SJCRH30 (cell line): ENCODE data around the gene DNAJC4. TPM values are rescaled to one million over a fixed set of nuclear protein-coding genes. Genes with fewer than 3 reads are reported as not detected.

Source experiments
- DNase-seq, 2 experiments: peaks; one replicate each; pipeline ENCODE4 v3.0.0-alpha.2; 2015 to 2020
- H3K27ac ChIP-seq: fragments of 250-450 bp; sonication (Bioruptor Pico); 2 replicates; pipeline ENCODE4 v1.5.1; 2020; ENCODE audit warnings: mild to moderate bottlenecking, moderate library complexity
- H3K27me3 ChIP-seq: fragments of 250-450 bp; sonication (Bioruptor Pico); 2 replicates; pipeline ENCODE4 v1.5.1; 2020; ENCODE audit warnings: mild to moderate bottlenecking, moderate library complexity
- H3K36me3 ChIP-seq: fragments of 250-450 bp; sonication (Bioruptor Pico); 2 replicates; pipeline ENCODE4 v1.5.1; 2020; ENCODE audit warnings: mild to moderate bottlenecking, moderate library complexity
- H3K4me1 ChIP-seq: fragments of 250-450 bp; sonication (Bioruptor Pico); 2 replicates; pipeline ENCODE4 v1.5.1; 2020; ENCODE audit warnings: mild to moderate bottlenecking, moderate library complexity
- H3K4me3 ChIP-seq: fragments of 250-450 bp; sonication (Bioruptor Pico); 2 replicates; pipeline ENCODE4 v1.5.1; 2020; ENCODE audit warnings: mild to moderate bottlenecking, moderate library complexity
- H3K9me3 ChIP-seq: fragments of 250-450 bp; sonication (Bioruptor Pico); replicated peaks from 2 replicates; pipeline ENCODE4 v1.5.1; 2020; ENCODE audit warnings: mild to moderate bottlenecking, moderate library complexity
- total RNA-seq: library from RNA; depleted of rRNA; stranded (reverse); fragments of >200 nt; shearing (Covaris generic); gene quantifications from 2 replicates; pipeline ENCODE4 v1.2.3, GENCODE V29; 2014

DNAJC4 gene
- total RNA-seq, 1 experiment from 2014 or later, result 5.3 TPM

DNA sequence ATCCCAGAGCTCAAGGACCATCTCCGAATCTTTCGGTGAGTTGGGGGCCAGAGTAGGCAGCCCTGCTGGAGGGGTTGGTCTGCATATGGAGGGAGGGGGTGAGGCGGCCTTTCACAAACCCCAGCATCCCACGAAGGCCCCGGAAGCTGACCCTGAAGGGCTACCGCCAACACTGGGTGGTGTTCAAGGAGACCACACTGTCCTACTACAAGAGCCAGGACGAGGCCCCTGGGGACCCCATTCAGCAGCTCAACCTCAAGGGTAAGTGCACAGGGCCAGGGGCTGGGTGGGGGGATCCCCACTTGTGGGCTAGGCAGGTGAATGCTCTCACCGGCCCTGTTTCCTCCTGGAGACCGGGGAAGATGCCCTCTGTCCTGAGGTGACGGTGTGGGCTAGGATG is 10.6 kb upstream of the DNAJC4 start:
- no peak overlapping the region for H3K27ac ChIP-seq
- peaks cover 4% of the 10 kb centered on the region for H3K4me1 ChIP-seq
- DNase-seq, result no peak
- H3K27me3 ChIP-seq, result no peaks in the 10 kb centered on the region
- H3K9me3 ChIP-seq, result no peaks in the 10 kb centered on the region
- peaks cover 2% of the 10 kb centered on the region; the same call in 1 of the 2 replicates for H3K36me3 ChIP-seq
- no peak overlapping the region for H3K4me3 ChIP-seq

DNA sequence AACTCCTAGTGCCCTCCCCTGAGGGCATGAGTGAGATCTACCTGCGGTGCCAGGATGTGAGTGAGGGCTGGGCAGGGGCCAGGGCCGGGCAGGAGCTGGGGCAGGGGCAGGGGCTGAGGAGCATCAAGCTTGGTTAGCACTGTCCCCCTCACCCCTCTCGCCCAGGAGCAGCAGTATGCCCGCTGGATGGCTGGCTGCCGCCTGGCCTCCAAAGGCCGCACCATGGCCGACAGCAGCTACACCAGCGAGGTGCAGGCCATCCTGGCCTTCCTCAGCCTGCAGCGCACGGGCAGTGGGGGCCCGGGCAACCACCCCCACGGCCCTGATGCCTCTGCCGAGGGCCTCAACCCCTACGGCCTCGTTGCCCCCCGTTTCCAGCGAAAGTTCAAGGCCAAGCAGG is 10.1 kb upstream of the DNAJC4 start:
- no peak for DNase-seq
- H3K4me3 ChIP-seq, result no peak overlapping the region
- H3K4me1 ChIP-seq, result peaks cover 6% of the 10 kb centered on the region
- no peaks in the 10 kb centered on the region for H3K27me3 ChIP-seq
- H3K9me3 ChIP-seq, result no peaks in the 10 kb centered on the region
- H3K27ac ChIP-seq, result no peak overlapping the region
- no peaks in the 10 kb centered on the region; the same call in 1 of the 2 replicates for H3K36me3 ChIP-seq

DNA sequence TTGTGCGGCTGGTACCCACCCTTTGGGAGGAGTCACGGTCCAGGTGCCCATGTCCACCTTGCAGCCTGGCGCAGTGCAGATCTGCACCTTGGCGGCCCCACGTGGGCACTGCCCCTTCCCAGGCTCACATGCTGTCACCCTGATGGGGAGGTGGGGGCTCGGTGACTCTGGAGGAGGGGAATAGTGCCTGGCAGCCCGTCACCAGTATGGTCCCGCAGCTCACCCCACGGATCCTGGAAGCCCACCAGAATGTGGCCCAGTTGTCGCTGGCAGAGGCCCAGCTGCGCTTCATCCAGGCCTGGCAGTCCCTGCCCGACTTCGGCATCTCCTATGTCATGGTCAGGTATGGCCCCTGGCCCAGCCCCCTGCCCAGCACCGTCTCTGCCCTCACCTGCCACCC is 9.6 kb upstream of the DNAJC4 start:
- Histone ChIP-seq H3K4me3 (no peak overlapping the region), H3K9me3 (no peaks in the 10 kb centered on the region), H3K36me3 (no peaks in the 10 kb centered on the region; the same call in 1 of the 2 replicates), H3K4me1 (peaks cover 6% of the 10 kb centered on the region), H3K27me3 (no peaks in the 10 kb centered on the region), H3K27ac (no peak overlapping the region)
- DNase-seq, result no peak

DNA sequence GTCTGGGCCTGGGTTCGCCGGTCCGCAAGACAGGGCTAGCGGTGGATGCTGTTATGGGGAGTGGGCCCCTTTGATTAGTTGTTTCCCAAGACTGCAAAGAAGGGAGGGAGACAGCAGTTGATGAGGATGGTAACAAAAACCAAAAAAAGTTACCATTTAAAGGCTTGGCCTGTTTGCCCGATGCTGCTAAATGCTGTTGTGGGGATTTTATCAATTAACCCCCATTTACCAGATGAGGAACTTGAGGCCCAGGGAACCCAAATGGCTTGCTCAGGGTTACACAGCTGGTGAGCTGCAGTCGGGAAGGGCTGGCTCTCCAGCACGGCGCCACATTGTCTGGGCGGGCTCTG is 7.7 kb upstream of the DNAJC4 start:
- Histone ChIP-seq H3K36me3 (no peaks in the 10 kb centered on the region; the same call in 1 of the 2 replicates), H3K4me1 (peaks cover 6% of the 10 kb centered on the region), H3K27me3 (no peaks in the 10 kb centered on the region), H3K4me3 (no peak overlapping the region), H3K9me3 (no peaks in the 10 kb centered on the region), H3K27ac (no peak overlapping the region)
- no peak for DNase-seq

DNA sequence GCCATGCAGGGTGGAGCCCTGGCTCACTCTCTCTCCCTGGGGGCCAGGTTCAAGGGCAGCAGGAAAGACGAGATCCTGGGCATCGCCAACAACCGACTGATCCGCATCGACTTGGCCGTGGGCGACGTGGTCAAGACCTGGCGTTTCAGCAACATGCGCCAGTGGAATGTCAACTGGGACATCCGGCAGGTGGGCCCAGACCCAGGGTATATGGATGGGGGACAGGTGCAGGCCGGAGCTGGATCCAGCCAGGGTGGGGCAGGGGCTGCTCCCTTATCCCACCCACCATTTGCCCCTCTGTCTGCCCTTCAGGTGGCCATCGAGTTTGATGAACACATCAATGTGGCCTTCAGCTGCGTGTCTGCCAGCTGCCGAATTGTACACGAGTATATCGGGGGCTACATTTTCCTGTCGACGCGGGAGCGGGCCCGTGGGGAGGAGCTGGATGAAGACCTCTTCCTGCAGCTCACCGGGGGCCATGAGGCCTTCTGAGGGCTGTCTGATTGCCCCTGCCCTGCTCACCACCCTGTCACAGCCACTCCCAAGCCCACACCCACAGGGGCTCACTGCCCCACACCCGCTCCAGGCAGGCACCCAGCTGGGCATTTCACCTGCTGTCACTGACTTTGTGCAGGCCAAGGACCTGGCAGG is 7.2 kb upstream of the DNAJC4 start:
- Histone ChIP-seq H3K27me3 (no peaks in the 10 kb centered on the region), H3K36me3 (no peaks in the 10 kb centered on the region; the same call in 1 of the 2 replicates), H3K27ac (no peak overlapping the region), H3K9me3 (no peaks in the 10 kb centered on the region), H3K4me3 (no peak overlapping the region), H3K4me1 (peaks cover 6% of the 10 kb centered on the region)
- DNase-seq, result peak in 1 of 2 experiments; percentile 42

DNA sequence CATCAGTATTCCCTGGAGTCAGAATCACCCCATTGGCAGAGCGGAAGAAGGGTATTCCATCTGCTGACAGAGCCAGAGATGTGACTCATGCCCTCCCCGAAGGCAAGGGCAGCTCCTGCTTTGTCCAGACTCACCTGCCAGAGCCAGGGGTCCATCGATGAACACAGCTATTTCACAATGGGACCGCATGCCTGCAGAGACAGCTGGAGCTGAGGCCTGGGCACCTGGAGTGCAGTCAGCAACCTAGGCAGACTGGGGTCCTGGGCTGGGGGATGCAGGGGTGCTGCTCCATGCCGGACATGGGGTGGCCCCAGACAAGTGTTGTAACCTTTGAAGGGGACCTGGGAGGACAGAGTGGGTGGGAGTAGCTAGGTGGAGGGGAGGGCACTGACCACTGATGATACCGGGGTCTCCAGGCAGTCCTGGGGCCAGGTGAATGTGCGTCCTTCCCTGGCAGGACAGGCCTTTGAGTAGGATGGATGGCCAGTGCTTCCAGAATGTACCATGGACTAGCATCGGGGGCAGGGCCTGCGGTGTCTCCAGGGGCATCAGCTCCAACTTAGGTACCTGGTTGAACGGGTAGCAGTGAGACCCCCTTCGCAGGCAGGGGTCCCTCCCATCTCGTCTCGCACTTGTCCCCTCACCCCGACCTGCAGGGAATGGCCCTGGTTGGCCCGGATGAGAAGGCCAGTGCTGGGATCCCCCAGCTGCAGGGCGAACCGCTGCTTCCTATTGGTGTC is 6.0 kb upstream of the DNAJC4 start:
- Histone ChIP-seq H3K4me3 (peak overlapping the region; percentile 69), H3K27me3 (no peaks in the 10 kb centered on the region), H3K4me1 (peaks cover 6% of the 10 kb centered on the region), H3K36me3 (no peaks in the 10 kb centered on the region; the same call in 1 of the 2 replicates), H3K9me3 (no peaks in the 10 kb centered on the region), H3K27ac (no peak overlapping the region; the same call in 1 of the 2 replicates)
- no peak for DNase-seq

DNA sequence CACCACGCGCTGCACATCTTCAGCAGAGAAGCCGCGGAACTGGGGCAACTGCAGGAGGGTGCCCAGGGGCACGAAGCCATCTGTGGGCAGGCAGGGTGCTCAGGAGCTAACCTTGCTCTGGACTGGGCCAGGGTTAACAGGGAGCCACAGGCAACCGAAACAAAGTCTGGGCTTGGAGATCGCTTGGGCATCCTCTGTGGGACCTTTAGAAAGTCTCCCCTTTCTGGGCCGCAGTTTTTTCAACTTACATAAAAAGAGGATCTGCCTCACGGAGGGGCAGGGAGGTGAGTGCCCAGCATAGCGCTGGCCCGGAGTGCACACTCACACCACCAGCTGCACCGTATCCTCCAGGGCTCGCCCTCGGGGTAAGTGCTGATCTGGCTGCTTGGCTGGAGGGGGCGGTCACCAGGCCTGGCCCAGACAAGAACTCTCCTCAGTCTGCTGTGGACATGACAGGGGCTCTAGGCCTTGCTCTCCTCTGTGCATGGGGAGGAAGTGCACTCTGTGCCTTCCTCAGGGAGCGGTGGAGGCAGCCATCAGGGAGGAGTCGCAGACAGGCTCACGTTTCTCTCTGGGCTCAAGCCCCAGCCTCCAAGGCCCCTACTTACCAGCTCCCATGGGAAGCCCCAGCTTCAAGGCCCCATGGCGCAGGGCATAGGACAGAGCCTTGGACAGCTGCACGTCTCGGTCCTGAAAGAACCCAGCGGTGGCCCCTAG is 5.3 kb upstream of the DNAJC4 start:
- Histone ChIP-seq H3K27me3 (no peaks in the 10 kb centered on the region), H3K4me3 (peak overlapping the region; percentile 69), H3K4me1 (peaks cover 6% of the 10 kb centered on the region), H3K27ac (peak overlapping the region; percentile 80), H3K9me3 (no peaks in the 10 kb centered on the region), H3K36me3 (no peaks in the 10 kb centered on the region; the same call in 1 of the 2 replicates)
- DNase-seq, result no peak

DNA sequence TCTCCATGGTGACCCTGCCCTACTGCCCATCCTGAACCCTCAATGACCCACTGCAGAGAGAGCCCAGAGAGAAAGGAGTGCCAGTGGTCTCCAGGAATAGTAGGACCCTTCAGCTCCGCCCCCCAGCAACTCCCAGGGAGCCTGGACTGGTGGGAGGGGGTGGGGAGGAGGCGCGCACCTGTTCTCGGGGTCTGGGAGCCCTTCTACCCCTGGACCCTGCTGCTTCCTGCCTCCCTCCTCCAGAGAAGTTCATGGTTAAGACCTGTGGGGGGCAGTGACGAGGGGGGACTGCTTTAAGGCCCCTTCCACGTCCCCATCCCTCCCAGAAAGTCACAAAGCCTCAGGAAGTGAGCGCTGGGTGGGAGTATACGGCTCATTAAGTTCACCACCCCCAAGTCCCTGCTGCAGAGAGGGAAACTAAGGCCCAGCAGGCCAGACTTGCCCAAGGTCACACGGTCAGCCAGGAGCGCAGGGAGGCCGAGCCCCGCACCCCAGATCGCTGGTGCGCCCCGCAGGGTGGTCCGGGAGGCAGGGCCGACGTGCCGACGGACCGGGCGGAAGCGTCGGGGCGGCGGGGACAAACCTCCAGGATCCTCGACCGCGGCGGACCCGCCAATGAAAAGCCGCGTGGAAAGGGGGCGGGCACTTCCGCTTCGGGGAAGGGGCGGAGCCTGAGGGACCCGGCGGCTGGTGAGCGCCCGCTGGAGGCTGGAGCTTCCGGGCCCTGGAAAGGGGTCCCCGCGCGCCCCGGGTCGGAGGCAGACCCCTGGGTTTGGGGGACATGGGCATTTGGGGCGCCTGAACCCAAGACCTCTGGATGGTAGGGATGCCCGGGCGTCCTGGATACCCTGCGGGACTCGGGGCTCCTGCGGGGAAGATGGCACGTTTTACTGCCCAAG is 4.5 kb upstream of the DNAJC4 start, which contains the start of the genes NUDT22 and TRPT1:
Gene NUDT22 (plus strand): TSS at position 667 of the 899 bp plus-strand sequence. CDS start 379 bp downstream, outside the sequence.
Gene TRPT1 (minus strand): TSS at position 579 of the 899 bp plus-strand sequence. CDS start 326 bp downstream, at position 253.
- Histone ChIP-seq H3K27me3 (no peaks in the 10 kb centered on the region), H3K27ac (peak within 1 kb of the TSS; percentile 80), H3K4me1 (peaks cover 6% of the 10 kb centered on the region), H3K36me3 (no peaks in the 10 kb centered on the region; the same call in 1 of the 2 replicates), H3K9me3 (no peaks in the 10 kb centered on the region), H3K4me3 (peak within 1 kb of the TSS; percentile 69)
- peak; percentile 90 to 92 for DNase-seq

DNA sequence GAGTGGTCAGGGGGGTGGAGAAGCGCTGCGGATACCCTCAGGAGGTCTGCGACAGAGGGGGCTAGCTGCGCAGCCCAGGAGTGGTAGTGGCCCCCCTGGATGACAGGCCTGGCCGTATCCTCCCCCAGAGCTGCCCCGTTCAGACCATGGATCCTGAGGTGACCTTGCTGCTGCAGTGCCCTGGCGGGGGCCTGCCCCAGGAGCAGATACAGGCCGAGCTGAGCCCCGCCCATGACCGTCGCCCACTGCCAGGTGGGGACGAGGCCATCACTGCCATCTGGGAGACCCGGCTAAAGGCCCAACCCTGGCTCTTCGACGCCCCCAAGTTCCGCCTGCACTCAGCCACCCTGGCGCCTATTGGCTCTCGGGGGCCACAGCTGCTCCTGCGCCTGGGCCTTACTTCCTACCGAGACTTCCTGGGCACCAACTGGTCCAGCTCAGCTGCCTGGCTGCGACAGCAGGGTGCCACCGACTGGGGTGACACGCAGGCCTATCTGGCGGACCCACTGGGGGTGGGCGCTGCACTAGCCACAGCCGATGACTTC is 3.8 kb upstream of the DNAJC4 start:
- peaks cover 6% of the 10 kb centered on the region for H3K4me1 ChIP-seq
- H3K36me3 ChIP-seq, result no peaks in the 10 kb centered on the region; the same call in 1 of the 2 replicates
- peak overlapping the region; percentile 69 for H3K4me3 ChIP-seq
- DNase-seq, result peak; percentile 67 to 69
- H3K9me3 ChIP-seq, result no peaks in the 10 kb centered on the region
- H3K27me3 ChIP-seq, result no peaks in the 10 kb centered on the region
- peak overlapping the region; percentile 80 for H3K27ac ChIP-seq

DNA sequence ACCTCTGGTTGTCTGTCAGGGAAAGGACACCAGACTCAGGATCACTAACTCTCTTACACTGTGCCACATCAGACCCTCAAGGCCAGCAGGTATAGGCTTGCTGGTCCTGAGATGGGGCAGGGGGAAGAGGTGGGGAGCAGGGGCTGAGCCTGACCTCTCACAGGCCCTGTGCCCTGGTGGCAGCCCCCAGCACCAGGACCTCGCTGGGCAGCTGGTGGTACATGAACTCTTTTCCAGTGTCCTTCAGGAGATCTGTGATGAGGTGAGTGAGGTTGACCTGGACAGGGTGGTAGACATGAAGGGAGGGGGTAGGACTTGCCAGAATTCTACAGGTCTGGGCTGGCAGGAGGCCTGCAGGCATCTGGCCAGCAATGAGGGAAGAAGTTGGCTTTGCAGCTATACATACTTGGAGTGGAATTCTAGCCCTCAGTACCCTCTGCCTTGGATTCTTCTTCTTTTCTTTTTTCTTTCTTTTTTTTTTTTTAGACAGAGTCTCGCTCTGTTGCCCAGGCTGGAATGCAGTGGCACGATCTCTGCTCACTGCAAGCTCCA is 2.9 kb upstream of the DNAJC4 start:
- Histone ChIP-seq H3K27me3 (no peaks in the 10 kb centered on the region), H3K4me3 (peak overlapping the region; percentile 69), H3K9me3 (no peaks in the 10 kb centered on the region), H3K4me1 (peaks cover 6% of the 10 kb centered on the region), H3K36me3 (no peaks in the 10 kb centered on the region; the same call in 1 of the 2 replicates), H3K27ac (no peak overlapping the region; the same call in 1 of the 2 replicates)
- no peak for DNase-seq

DNA sequence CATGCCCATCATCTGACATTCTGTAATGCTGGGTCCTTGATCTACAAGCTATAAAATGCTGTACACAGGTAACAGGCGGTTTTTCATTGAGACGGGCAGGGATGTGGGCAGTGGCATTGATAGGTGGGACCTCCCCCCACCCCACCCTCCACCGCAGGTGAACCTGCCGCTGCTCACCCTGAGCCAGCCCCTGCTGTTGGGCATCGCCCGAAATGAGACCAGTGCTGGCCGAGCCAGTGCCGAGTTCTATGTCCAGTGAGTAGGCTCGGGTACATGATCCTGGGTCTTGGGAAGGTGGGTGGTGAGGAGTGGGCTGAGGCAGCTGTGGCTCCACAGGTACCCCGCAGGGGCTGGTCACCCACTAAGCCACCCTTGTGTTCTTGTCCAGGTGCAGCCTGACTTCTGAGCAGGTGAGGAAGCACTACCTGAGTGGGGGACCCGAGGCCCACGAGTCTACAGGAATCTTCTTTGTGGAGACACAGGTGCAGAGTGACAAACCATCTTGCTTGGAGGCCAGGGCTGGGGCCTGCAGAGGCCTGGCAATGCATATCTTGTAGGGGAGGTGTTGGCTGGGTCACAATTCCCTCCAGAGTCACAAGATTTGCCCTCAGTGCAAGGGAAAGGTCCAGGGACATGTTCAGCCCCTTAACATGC is 1.1 kb upstream of the DNAJC4 start:
- no peak overlapping the region for H3K4me3 ChIP-seq
- H3K27me3 ChIP-seq, result no peaks in the 10 kb centered on the region
- no peak overlapping the region for H3K27ac ChIP-seq
- H3K9me3 ChIP-seq, result no peaks in the 10 kb centered on the region
- peaks cover 4% of the 10 kb centered on the region for H3K4me1 ChIP-seq
- DNase-seq, result no peak
- H3K36me3 ChIP-seq, result no peaks in the 10 kb centered on the region

DNA sequence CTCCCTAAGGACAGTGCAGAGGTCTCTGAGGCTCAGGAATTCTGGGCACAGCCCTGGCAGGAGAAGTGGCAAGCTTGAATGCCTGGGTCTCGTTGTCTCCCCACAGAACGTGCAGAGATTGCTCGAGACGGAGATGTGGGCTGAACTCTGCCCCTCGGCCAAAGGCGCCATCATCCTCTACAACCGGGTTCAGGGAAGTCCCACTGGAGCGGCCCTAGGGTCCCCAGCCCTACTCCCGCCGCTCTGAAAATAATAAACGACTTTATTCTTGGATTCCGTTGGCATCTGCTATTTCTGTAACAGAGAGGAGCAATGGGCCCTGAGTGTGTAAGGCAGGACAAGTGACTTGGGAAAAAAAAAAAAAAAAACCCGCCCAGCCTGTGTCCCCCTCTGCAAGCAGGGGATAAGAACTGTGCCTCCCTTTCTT is 591 bp upstream of the DNAJC4 start:
- Histone ChIP-seq H3K27ac (no peak overlapping the region), H3K4me1 (peaks cover 2% of the 10 kb centered on the region), H3K27me3 (no peaks in the 10 kb centered on the region), H3K9me3 (no peaks in the 10 kb centered on the region), H3K4me3 (no peak overlapping the region), H3K36me3 (no peaks in the 10 kb centered on the region)
- no peak for DNase-seq

DNA sequence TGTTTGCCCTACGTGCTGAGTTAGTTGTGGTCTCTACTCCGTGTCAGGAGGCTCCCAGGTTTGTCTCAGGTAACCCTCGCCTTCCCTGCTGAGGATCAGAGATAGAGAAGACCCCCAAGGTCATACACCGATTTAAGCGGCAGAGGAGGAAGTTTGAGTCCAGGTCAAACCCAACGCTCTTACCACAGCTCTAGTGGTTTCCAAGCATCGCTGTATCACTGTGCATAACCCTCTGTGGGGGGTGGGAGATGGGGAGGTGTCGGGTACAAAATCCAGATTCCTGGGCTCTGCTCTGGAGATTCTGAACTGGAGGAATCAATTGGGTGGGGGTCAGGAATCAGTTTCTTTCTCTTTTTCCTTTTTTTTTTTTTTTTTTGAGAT is 627 bp downstream of the DNAJC4 start:
- no peaks in the 10 kb centered on the region for H3K27me3 ChIP-seq
- H3K4me1 ChIP-seq, result no peaks in the 10 kb centered on the region; the same call in 1 of the 2 replicates
- DNase-seq, result no peak
- no peaks in the 10 kb centered on the region for H3K36me3 ChIP-seq
- no peak overlapping the region for H3K27ac ChIP-seq
- H3K4me3 ChIP-seq, result no peak overlapping the region
- no peaks in the 10 kb centered on the region for H3K9me3 ChIP-seq
